ENCODE results near the gene KMT2C.

DNA sequence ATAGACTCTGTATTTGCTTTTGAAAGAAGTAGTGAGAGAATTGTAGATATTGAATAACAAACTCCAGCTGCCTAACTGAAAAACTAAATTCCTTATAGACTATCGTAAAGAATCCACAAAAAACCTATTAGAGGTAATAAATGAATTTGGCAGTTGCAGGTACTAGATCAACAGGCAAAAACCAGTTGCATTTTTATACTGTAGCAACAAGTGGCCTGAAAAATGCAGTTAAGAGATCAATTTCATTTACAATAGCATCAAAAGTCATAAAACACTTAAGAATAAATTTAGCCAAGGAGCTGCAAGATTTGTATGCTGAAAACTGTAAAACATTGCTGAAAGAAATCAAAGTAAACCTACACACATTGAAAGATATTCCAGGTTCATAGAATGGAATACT lies 340.0 kb downstream of the KMT2C start:
- TF ChIP-seq POLR2A (IDR thresholded peaks at IDR 0.05): no peak
- TF ChIP-seq, protein P1, sequence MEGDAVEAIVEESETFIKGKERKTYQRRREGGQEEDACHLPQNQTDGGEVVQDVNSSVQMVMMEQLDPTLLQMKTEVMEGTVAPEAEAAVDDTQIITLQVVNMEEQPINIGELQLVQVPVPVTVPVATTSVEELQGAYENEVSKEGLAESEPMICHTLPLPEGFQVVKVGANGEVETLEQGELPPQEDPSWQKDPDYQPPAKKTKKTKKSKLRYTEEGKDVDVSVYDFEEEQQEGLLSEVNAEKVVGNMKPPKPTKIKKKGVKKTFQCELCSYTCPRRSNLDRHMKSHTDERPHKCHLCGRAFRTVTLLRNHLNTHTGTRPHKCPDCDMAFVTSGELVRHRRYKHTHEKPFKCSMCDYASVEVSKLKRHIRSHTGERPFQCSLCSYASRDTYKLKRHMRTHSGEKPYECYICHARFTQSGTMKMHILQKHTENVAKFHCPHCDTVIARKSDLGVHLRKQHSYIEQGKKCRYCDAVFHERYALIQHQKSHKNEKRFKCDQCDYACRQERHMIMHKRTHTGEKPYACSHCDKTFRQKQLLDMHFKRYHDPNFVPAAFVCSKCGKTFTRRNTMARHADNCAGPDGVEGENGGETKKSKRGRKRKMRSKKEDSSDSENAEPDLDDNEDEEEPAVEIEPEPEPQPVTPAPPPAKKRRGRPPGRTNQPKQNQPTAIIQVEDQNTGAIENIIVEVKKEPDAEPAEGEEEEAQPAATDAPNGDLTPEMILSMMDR (IDR thresholded peaks at IDR 0.05): no peak

Data from thyroid gland (tissue), 4 donors.